ENCODE results near the gene EVA1B.
A peak's percentile ranks its signal among the peaks of the same experiment; 100 is the strongest.

The EVA1B gene

GRCh38 chr1:36295390-36295789 lies 28.1 kb downstream of the EVA1B start:
- Mint-ChIP-seq H3K9me3 (no peaks in the 10 kb centered on the region), H3K4me3 (no peak overlapping the region), H3K27me3 (no peaks in the 10 kb centered on the region), H3K4me1 (peaks cover 7% of the 10 kb centered on the region), H3K27ac (no peak overlapping the region), H3K36me3 (peaks cover 25% of the 10 kb centered on the region)
- no peak for DNase-seq (ENCODE audit: low spot score in 2 of 2)
- no peak for ATAC-seq (ENCODE audit: low read depth)

- Mint-ChIP-seq H3K4me3 (no peak overlapping the region), H3K27me3 (no peaks in the 10 kb centered on the region), H3K36me3 (peaks cover 29% of the 10 kb centered on the region), H3K9me3 (no peaks in the 10 kb centered on the region), H3K27ac (peak overlapping the region; percentile 55), H3K4me1 (peaks cover 3% of the 10 kb centered on the region)
- no peak for ATAC-seq (ENCODE audit: low read depth)
- DNase-seq (ENCODE audit: low spot score in 2 of 2) = no peak
Measured at GRCh38 chr1:36287595-36287994, 35.9 kb downstream of the EVA1B start.

- peaks cover 5% of the 10 kb centered on the region for H3K4me1 Mint-ChIP-seq
- H3K27ac Mint-ChIP-seq = no peak overlapping the region
- DNase-seq (ENCODE audit: low spot score in 2 of 2) = no peak
- no peak for ATAC-seq (ENCODE audit: low read depth)
- peaks cover 28% of the 10 kb centered on the region for H3K36me3 Mint-ChIP-seq
- no peaks in the 10 kb centered on the region for H3K27me3 Mint-ChIP-seq
- H3K9me3 Mint-ChIP-seq = no peaks in the 10 kb centered on the region
- H3K4me3 Mint-ChIP-seq = no peak overlapping the region
Measured at GRCh38 chr1:36286802-36287201, 36.6 kb downstream of the EVA1B start.

GRCh38 chr1:36285443-36286101 lies 37.9 kb downstream of the EVA1B start:
- Mint-ChIP-seq H3K4me1 (peaks cover 5% of the 10 kb centered on the region), H3K27me3 (no peaks in the 10 kb centered on the region), H3K9me3 (no peaks in the 10 kb centered on the region), H3K4me3 (no peak overlapping the region), H3K27ac (peak overlapping the region; percentile 73), H3K36me3 (peaks cover 25% of the 10 kb centered on the region)
- DNase-seq (ENCODE audit: low spot score in 2 of 2) = peak; percentile 60 to 69
- peak; percentile 100 for ATAC-seq (ENCODE audit: low read depth)

- H3K27ac Mint-ChIP-seq = no peak overlapping the region
- no peaks in the 10 kb centered on the region for H3K27me3 Mint-ChIP-seq
- ATAC-seq (ENCODE audit: low read depth) = no peak
- peaks cover 20% of the 10 kb centered on the region for H3K36me3 Mint-ChIP-seq
- no peaks in the 10 kb centered on the region for H3K9me3 Mint-ChIP-seq
- no peak overlapping the region for H3K4me3 Mint-ChIP-seq
- DNase-seq (ENCODE audit: low spot score in 2 of 2) = no peak
- H3K4me1 Mint-ChIP-seq = peaks cover 8% of the 10 kb centered on the region
Measured at GRCh38 chr1:36284517-36284916, 38.9 kb downstream of the EVA1B start.

- H3K27ac Mint-ChIP-seq = no peak overlapping the region
- H3K4me3 Mint-ChIP-seq = no peak overlapping the region
- H3K9me3 Mint-ChIP-seq = no peaks in the 10 kb centered on the region
- DNase-seq (ENCODE audit: low spot score in 2 of 2) (no peak), ATAC-seq (ENCODE audit: low read depth) (no peak)
- peaks cover 18% of the 10 kb centered on the region for H3K36me3 Mint-ChIP-seq
- no peaks in the 10 kb centered on the region for H3K27me3 Mint-ChIP-seq
- peaks cover 8% of the 10 kb centered on the region for H3K4me1 Mint-ChIP-seq
Measured at GRCh38 chr1:36284061-36284460, 39.4 kb downstream of the EVA1B start.

- ATAC-seq (ENCODE audit: low read depth) (no peak), DNase-seq (ENCODE audit: low spot score in 2 of 2) (no peak)
- Mint-ChIP-seq H3K27me3 (no peaks in the 10 kb centered on the region), H3K36me3 (peaks cover 5% of the 10 kb centered on the region), H3K27ac (peak overlapping the region; percentile 56), H3K4me1 (peaks cover 5% of the 10 kb centered on the region), H3K4me3 (no peak overlapping the region), H3K9me3 (no peaks in the 10 kb centered on the region)
Measured at GRCh38 chr1:36279789-36280296, 43.6 kb downstream of the EVA1B start.

- H3K27me3 Mint-ChIP-seq = no peaks in the 10 kb centered on the region
- DNase-seq (ENCODE audit: low spot score in 2 of 2) (no peak), ATAC-seq (ENCODE audit: low read depth) (no peak)
- H3K36me3 Mint-ChIP-seq = peaks cover 5% of the 10 kb centered on the region
- H3K27ac Mint-ChIP-seq = peak overlapping the region; percentile 56
- H3K4me1 Mint-ChIP-seq = peaks cover 5% of the 10 kb centered on the region
- no peaks in the 10 kb centered on the region for H3K9me3 Mint-ChIP-seq
- H3K4me3 Mint-ChIP-seq = no peak overlapping the region
Measured at GRCh38 chr1:36279110-36279788, 44.2 kb downstream of the EVA1B start.

- no peaks in the 10 kb centered on the region for H3K9me3 Mint-ChIP-seq
- H3K4me1 Mint-ChIP-seq = peaks cover 3% of the 10 kb centered on the region
- H3K36me3 Mint-ChIP-seq = no peaks in the 10 kb centered on the region
- H3K27me3 Mint-ChIP-seq = no peaks in the 10 kb centered on the region
- H3K4me3 Mint-ChIP-seq = no peak overlapping the region
- ATAC-seq (ENCODE audit: low read depth) (no peak), DNase-seq (ENCODE audit: low spot score in 2 of 2) (no peak)
- H3K27ac Mint-ChIP-seq = no peak overlapping the region
Measured at GRCh38 chr1:36276688-36277087, 46.8 kb downstream of the EVA1B start.

GRCh38 chr1:36274201-36274600 lies 49.2 kb downstream of the EVA1B start:
- Mint-ChIP-seq H3K4me1 (no peaks in the 10 kb centered on the region), H3K27me3 (no peaks in the 10 kb centered on the region), H3K9me3 (no peaks in the 10 kb centered on the region), H3K4me3 (no peak overlapping the region), H3K36me3 (peaks cover 3% of the 10 kb centered on the region), H3K27ac (peak overlapping the region; percentile 72)
- DNase-seq (ENCODE audit: low spot score in 2 of 2) = no peak
- ATAC-seq (ENCODE audit: low read depth) = no peak

- no peaks in the 10 kb centered on the region for H3K27me3 Mint-ChIP-seq
- no peak overlapping the region for H3K4me3 Mint-ChIP-seq
- ATAC-seq (ENCODE audit: low read depth) = no peak
- peak overlapping the region; percentile 72 for H3K27ac Mint-ChIP-seq
- H3K4me1 Mint-ChIP-seq = no peaks in the 10 kb centered on the region
- no peaks in the 10 kb centered on the region for H3K9me3 Mint-ChIP-seq
- peaks cover 5% of the 10 kb centered on the region for H3K36me3 Mint-ChIP-seq
- no peak for DNase-seq (ENCODE audit: low spot score in 2 of 2)
Measured at GRCh38 chr1:36273024-36273423, 50.4 kb downstream of the EVA1B start.

Data from memory B cell (primary cell).